GM06990 (cell line): ENCODE results near the gene OLFM1.

Experiments used
- DNase-seq: peaks from one replicate; pipeline ENCODE4 v3.0.0-alpha.2; 2011; ENCODE audit not compliant: insufficient read length; ENCODE audit errors: extremely low read depth
- H3K27me3 ChIP-seq: replicated peaks from 2 replicates; pipeline ENCODE4 v1.6.0; 2011; ENCODE audit warnings: low read length; ENCODE audit not compliant: control insufficient read depth, insufficient read depth
- H3K36me3 ChIP-seq: 2 replicates; pipeline ENCODE4 v1.5.1; 2011; ENCODE audit warnings: low read length; ENCODE audit not compliant: control insufficient read depth, insufficient read depth
- H3K4me3 ChIP-seq: replicated peaks from 2 replicates; pipeline ENCODE4 v1.5.1; 2011; ENCODE audit warnings: low read depth, mild to moderate bottlenecking, control low read depth, low read length
- CTCF ChIP-seq: IDR thresholded peaks from 2 replicates; pipeline ENCODE4 v1.5.1; 2011; ENCODE audit warnings: low read length, control low read depth, mild to moderate bottlenecking, inconsistent platforms; ENCODE audit not compliant: insufficient read depth, poor library complexity, severe bottlenecking

Gene OLFM1

DNA sequence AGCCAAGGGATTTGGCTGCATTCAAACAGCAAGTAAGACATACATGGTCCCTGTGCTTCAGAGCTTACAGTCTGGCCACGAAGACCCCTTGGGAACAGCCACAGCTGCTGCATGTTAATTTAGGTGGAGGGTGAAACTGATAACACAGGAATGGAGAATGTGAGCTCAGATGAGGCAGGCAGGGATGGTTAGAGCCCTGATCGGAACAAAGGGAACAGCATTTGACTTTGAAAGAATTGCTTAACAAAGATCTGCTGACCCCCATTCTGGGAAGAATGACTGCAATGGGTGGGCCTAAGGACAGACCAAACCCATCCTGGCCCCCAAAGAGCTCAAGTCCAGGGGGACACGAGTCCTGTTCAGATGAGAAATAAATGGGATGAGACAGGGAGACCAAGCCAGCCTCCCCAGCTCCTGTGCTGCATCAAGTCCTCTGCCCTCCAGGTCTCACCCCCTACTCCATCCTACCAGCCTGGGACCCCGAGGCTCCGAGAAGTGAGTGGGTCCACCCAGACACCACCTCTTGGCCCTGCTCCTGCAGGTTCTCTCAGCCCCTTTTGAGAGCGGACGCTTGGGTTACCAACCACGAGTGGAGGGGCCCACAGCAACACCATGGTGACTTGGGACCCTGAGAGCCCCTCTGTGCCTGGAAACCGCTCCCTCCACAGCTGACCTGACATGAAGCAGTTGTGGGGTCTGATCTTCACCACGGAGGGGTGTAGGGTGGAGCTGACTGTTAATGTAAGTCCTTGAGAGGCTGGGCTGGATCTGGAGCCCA lies 50.8 kb downstream of the OLFM1 start:
- Histone ChIP-seq H3K36me3 (no peaks in the 10 kb centered on the region), H3K27me3 (no peaks in the 10 kb centered on the region; the same call in 1 of the 2 replicates), H3K4me3 (no peak overlapping the region)
- DNase-seq = no peak
- no peak for TF ChIP-seq CTCF

DNA sequence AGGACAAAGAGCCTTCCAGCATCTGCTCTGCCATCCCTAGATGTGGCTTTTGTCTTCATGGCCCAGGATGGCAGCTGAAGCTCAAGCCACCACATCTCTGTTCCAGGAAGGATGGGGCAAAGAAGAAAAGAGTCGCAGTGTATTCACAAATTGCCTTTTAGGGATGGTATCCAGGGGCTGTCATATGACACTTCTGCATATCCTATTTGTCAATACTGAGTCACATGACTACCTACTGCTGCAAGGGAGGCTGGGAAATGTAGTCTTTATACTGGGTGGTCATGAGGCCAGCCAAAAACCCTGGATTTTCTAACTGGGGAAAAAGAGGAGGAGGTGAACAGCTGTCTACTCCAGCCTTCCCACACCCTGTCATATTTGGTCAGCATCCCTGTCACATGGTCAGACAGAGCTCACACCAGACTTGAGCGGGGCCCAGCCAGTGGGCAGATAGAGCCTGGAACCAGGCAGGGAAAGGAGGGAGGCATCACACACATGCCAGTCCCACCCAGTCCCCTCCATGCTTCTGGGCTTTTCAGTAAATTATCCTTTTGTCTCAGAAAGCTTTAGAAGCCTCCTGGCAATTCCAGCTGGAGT lies 52.0 kb downstream of the OLFM1 start:
- Histone ChIP-seq H3K4me3 (no peak overlapping the region), H3K27me3 (no peaks in the 10 kb centered on the region; the same call in 1 of the 2 replicates), H3K36me3 (no peaks in the 10 kb centered on the region)
- no peak for DNase-seq
- no peak for TF ChIP-seq CTCF

DNA sequence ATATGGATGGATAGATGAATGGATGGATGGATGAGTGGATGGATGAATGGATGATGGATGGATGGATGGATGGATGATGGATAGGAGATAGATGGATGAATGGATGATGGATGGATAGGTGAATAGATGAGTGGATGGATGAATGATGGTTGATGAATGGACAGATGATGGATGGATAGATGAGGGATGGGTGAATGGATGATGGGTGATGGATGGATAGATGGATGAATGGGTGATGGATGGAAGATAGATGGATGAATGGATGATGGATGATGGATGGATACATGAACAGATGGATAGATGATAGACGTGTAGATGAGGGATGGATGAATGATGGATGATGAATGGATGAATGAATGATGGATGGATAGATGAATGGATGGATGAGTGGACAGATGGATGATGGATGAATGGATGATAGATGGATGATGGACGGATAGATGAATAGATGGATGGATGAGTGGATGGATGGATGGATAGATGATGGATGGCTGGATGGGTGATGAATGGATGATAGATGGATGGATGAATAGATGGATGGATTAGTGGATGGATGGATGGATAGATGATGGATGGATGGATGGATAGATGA lies 53.8 kb downstream of the OLFM1 start:
- DNase-seq = no peak
- no peaks in the 10 kb centered on the region for H3K36me3 ChIP-seq
- TF ChIP-seq CTCF = no peak
- no peak overlapping the region for H3K4me3 ChIP-seq
- H3K27me3 ChIP-seq = no peaks in the 10 kb centered on the region; the same call in 1 of the 2 replicates

DNA sequence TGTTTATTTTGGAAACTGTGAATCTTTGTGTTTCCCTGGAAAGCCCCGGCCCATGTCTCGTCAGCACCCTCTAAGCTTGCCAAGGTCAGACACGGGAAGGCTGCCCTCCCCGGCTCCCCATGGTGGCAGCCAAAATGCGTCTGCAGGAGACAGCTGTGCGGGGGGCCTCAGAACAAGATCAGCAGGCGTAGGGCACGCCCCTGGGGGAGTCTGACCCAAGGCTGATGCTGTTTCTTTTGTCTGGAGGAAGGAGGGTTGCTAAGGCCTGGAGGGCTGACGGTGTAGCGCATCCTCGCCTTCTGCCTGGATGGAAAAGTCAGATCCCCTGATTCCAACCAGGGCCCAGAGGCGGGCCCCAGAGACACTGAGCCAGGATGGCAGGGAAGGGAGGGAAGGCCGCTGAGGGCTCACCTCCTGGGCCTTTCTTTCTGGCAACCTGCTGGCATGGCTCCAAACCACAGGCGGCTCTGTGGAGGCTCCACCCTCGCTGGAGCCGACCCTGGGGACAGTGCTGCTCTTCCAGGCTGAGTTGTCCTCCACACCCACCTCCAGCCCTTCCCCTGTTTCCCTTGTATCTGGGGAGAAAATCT lies 57.2 kb downstream of the OLFM1 start:
- H3K4me3 ChIP-seq = no peak overlapping the region
- DNase-seq = no peak
- no peaks in the 10 kb centered on the region for H3K36me3 ChIP-seq
- H3K27me3 ChIP-seq = no peaks in the 10 kb centered on the region; the same call in none of the 2 replicates
- TF ChIP-seq CTCF = no peak

DNA sequence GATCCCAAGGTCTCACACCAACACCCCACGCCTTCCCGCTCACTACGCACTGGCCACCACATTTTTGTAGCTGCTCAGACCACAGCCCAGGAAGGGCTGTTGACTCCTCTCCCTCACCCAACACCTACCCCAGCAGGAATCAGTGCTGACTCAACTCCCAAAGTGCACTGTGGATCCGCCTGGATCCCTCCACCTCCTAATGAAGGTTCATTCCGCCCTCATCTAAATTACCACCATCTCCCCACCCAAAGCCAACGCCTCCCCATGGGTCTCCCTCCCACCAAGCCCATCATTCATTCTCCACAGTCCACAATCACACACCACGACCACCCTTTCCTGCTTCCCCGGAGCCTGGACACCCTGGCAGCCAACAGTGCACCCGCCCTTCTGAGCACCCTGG lies 57.8 kb downstream of the OLFM1 start:
- H3K27me3 ChIP-seq = no peaks in the 10 kb centered on the region; the same call in none of the 2 replicates
- no peak for TF ChIP-seq CTCF
- DNase-seq = no peak
- no peaks in the 10 kb centered on the region for H3K36me3 ChIP-seq
- H3K4me3 ChIP-seq = no peak overlapping the region
